GM21447 (cell line): Measurements from ENCODE around the gene SDHD.

Experiments used
- ATAC-seq: cut with Tn5 transposase; IDR thresholded peaks from one replicate; pipeline ENCODE4 v1.9.1; 2021; ENCODE audit not compliant: unreplicated experiment

The SDHD gene

DNA sequence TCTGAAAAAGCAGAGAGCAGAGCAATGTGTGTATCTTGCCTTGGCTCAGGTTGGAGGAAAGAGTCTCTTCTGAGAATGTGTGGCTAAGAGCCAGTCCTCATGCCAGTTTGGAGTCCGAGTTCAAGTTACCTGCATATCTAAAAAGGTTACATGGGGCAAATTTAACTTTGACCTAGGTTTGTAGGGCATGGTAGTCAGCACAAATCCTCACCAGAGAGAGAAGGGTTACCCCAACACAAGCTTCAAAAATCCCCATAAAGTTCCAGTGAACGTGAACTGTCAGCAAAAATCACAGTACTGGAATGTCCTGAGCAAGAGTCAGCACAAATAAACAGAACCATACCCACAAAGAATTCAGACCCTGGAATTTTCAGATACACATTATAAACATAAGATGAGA, 13.8 kb downstream of the SDHD start:
- ATAC-seq, result no peak

DNA sequence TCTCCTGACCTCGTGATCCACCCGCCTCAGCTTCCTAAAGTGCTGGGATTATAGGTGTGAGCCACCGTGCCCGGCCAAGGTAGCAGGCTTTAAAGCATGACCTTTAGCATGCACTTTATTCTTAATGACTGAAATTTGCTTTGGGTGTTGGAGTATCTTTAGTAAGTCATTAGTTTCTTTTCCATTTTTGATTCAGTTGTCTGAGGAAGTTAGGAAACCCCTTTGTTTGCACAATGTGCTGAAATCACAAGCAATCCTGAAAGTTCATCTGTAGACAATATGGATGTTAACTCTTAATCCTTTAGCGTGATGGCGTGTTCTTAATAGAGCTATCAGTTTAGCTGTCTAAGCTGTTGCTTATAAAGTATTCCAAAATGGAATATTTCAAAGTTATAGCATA, 16.8 kb downstream of the SDHD start:
- ATAC-seq, result no peak

GRCh38 chr11:112106070-112106469, 19.4 kb downstream of the SDHD start:
- no peak for ATAC-seq

DNA sequence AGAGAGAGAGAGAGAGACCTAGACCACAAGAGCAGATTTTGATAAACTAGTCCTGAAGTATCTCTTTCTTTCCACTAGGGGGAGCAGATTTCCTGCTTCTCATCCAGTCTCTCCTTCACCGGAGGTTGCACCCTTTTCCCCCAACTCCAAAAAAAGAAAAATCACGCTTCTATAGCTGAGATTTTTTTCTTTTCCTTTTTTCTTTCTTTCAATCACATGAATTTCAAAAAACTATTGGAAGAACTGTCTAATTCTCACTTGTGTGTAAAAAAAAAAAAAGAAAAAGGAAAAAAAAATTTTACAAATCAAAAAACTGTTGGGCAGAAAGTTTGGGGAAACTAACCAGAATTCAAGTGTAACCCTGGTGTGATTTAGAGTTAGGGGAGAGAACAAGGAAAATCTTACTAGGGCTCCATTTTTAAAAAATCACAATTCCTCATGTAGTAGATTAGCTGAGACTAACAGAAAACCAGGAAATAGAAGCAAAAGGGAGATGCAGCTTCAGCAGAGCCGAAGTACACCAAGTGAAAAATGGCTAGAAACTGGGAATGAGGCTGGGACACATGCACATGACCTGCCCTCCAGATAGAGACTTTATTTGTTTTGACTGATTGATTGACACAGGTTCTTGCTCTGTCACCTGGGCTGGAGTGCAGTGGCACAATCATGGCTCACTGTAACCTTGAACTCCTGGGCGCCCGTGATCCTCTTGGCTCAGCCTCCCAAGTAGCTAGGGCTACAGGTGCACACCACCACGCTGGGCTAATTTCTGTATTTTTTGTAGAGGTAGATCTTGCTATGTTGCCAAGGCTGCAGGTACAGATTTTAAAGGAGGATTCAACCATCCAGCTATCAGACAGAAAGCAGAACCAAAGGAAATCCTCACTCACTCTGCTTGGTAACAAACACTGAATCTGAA, 27.1 kb downstream of the SDHD start:
- peak; percentile 51 for ATAC-seq

DNA sequence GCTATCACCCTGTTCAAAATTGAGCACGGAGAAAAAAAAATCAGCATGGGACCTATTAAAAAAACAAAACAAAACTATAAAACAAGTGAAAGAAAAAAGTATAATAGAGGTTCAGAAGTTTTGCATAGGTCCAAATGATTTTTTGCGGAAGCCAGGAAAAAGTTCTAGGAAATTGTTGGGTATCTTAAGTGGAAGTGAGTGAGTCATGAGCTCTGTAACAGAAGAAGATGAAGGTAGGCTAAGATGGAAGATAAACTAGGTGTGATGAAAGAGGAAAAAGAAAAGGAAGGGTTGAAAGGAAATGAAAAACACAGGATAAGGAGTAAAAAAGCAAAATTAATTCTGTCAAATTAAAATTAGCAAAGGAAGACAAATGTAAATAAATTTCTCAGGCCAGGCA, 27.8 kb downstream of the SDHD start:
- ATAC-seq, result no peak

GRCh38 chr11:112115386-112115785, 28.7 kb downstream of the SDHD start:
- ATAC-seq, result no peak

- no peak for ATAC-seq
Measured at GRCh38 chr11:112118176-112118575, 31.5 kb downstream of the SDHD start.

- ATAC-seq, result no peak
Measured at GRCh38 chr11:112121981-112122615, 35.4 kb downstream of the SDHD start.

- no peak for ATAC-seq
Measured at GRCh38 chr11:112123129-112123528, 36.5 kb downstream of the SDHD start.

- no peak for ATAC-seq
Measured at GRCh38 chr11:112127056-112127455, 40.4 kb downstream of the SDHD start.

- ATAC-seq, result no peak
Measured at GRCh38 chr11:112128483-112129121, 41.9 kb downstream of the SDHD start.

GRCh38 chr11:112129656-112130055, 43.0 kb downstream of the SDHD start:
- ATAC-seq, result no peak

DNA sequence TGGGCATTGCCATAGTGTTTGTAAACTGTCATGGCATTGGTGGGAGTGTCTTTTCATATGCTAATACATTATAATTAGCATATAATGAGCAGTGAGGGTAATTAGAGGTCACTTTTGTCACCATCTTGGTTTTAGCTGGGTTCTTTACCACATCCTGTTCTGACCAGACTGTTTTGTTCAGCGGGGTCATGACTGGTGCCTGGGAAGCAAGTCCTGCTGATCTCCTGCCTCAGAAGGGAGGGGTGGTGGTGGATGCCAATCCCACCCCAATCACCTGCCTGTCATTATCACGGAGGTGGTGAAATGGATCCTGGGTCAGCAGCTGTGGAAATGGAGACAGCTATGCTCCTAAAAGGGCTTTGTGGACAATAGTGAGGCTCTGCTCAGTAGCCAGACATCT, 46.1 kb downstream of the SDHD start:
- ATAC-seq, result no peak

- ATAC-seq, result no peak
Measured at GRCh38 chr11:112134473-112134872, 47.8 kb downstream of the SDHD start.

DNA sequence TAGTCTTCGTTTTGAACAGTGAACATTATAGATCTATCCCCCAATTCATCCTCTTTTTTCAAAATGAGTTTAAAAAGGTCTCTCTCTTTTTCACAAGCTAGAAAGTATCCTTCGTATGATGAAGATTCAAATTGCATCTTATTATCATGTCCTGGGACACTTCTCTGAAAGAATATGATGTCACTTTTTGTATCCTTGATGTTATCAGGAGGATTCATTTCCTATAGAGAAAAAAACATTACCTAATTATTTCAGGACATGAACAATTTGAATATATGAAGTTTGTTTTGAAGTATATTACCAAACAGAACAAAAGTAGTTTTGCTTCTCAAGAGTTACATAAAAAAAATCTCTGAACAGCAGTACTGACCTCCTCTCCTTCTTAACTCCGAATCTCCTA, 56.9 kb downstream of the SDHD start:
- no peak for ATAC-seq
